GM18519 (cell line): ENCODE results near the gene CAMTA1.

Experiments used
- ATAC-seq: cut with Tn5 transposase; IDR thresholded peaks from one replicate; pipeline ENCODE4 v1.9.1; 2021; ENCODE audit warnings: mild to moderate bottlenecking, moderate library complexity; ENCODE audit not compliant: unreplicated experiment, low FRiP score

CAMTA1 gene

GRCh38 chr1:7642418-7642704, 857.1 kb downstream of the CAMTA1 start:
- ATAC-seq = no peak

GRCh38 chr1:7642781-7643529, 857.7 kb downstream of the CAMTA1 start:
- no peak for ATAC-seq

GRCh38 chr1:7643530-7643929, 858.3 kb downstream of the CAMTA1 start:
- no peak for ATAC-seq

GRCh38 chr1:7644086-7644485, 858.8 kb downstream of the CAMTA1 start:
- ATAC-seq = no peak

GRCh38 chr1:7644961-7645750, 859.9 kb downstream of the CAMTA1 start:
- ATAC-seq = no peak

GRCh38 chr1:7645751-7646048, 860.4 kb downstream of the CAMTA1 start:
- ATAC-seq = no peak

- ATAC-seq = no peak
Measured at GRCh38 chr1:7646164-7646563, 860.9 kb downstream of the CAMTA1 start.

- no peak for ATAC-seq
Measured at GRCh38 chr1:7646981-7647901, 862.0 kb downstream of the CAMTA1 start.

GRCh38 chr1:7648761-7649384, 863.6 kb downstream of the CAMTA1 start:
- ATAC-seq = no peak

- ATAC-seq = no peak
Measured at GRCh38 chr1:7650801-7651200, 865.5 kb downstream of the CAMTA1 start.

- no peak for ATAC-seq
Measured at GRCh38 chr1:7651203-7651602, 865.9 kb downstream of the CAMTA1 start.

GRCh38 chr1:7652061-7652460, 866.8 kb downstream of the CAMTA1 start:
- no peak for ATAC-seq

GRCh38 chr1:7652515-7653098, 867.4 kb downstream of the CAMTA1 start:
- no peak for ATAC-seq

GRCh38 chr1:7654725-7655124, 869.5 kb downstream of the CAMTA1 start:
- ATAC-seq = no peak

- no peak for ATAC-seq
Measured at GRCh38 chr1:7655354-7655753, 870.1 kb downstream of the CAMTA1 start.

GRCh38 chr1:7656557-7657215, 871.4 kb downstream of the CAMTA1 start:
- no peak for ATAC-seq

GRCh38 chr1:7657287-7658016, 872.2 kb downstream of the CAMTA1 start:
- ATAC-seq = no peak

GRCh38 chr1:7658099-7658498, 872.8 kb downstream of the CAMTA1 start:
- no peak for ATAC-seq

GRCh38 chr1:7659514-7659913, 874.3 kb downstream of the CAMTA1 start:
- ATAC-seq = no peak
